Spleen (tissue), 7 donors: Measurements from ENCODE around the gene TPD52L2.
A peak's percentile ranks its signal among the peaks of the same experiment; 100 is the strongest.

ENCODE experiments used
- CTCF ChIP-seq, 11 experiments: fragments of 200-600 bp in 7 of 11; fragments of 450-650 bp in 4 of 11; sonication (generic) in 4 of 11; IDR thresholded peaks in 8 of 11; conservative IDR thresholded peaks in 3 of 11; 1 replicate in 7 of 11; 2 replicates in 4 of 11; pipeline versions ENCODE4 v1.4.0 to v1.8.0; 2016 to 2021; ENCODE audit warnings: antibody characterized with exemption in 11 of 11, inconsistent platforms in 4 of 11, mild to moderate bottlenecking in 1 of 11
- POLR2AphosphoS5 ChIP-seq, 3 donors: sonication (generic); formaldehyde crosslinking; IDR thresholded peaks; one replicate each; pipeline ENCODE4 v1.5.1; 2017; ENCODE audit warnings: antibody characterized with exemption in 3 of 3
- donor health status: DM: no; HTN: no; CAD: no; lungs with moderate emphysema.
- donor health status: DM: no; HTN: no; CAD: no.
- donor health status: DM: no; HTN: no; CAD: no.

GRCh38 chr20:63863798-63864544, 1.1 kb upstream of the TPD52L2 start:
- TF ChIP-seq CTCF (IDR thresholded peaks at IDR 0.05 in 8 of 11, conservative IDR thresholded peaks at IDR 0.05 in 3 of 11): peak; percentile 47 to 87 (median 78)
- peak; percentile 94 to 96 (median 95) for TF ChIP-seq POLR2AphosphoS5 (IDR thresholded peaks at IDR 0.05)
